Endothelial cell of umbilical vein (primary cell): ENCODE measurements around the gene UNC5B.

Source experiments
- FOS ChIP-seq: IDR thresholded peaks from 2 replicates; pipeline ENCODE4 v1.6.1; 2011; ENCODE audit warnings: mild to moderate bottlenecking, low read length, moderate library complexity, borderline replicate concordance; ENCODE audit not compliant: insufficient read depth
- TF ChIP-seq, protein P1 (sequence below), 2 donors: IDR thresholded peaks; 1 replicate in 1 of 2; 2 replicates in 1 of 2; pipeline ENCODE4 v1.5.1; 2011; ENCODE audit warnings: low read length in 2 of 2, mild to moderate bottlenecking in 2 of 2, moderate library complexity in 2 of 2, control low read depth in 1 of 2, inconsistent platforms in 1 of 2, low read depth in 1 of 2; ENCODE audit not compliant: insufficient read depth in 1 of 2; ENCODE audit errors: extremely low read depth in 1 of 2

DNA sequence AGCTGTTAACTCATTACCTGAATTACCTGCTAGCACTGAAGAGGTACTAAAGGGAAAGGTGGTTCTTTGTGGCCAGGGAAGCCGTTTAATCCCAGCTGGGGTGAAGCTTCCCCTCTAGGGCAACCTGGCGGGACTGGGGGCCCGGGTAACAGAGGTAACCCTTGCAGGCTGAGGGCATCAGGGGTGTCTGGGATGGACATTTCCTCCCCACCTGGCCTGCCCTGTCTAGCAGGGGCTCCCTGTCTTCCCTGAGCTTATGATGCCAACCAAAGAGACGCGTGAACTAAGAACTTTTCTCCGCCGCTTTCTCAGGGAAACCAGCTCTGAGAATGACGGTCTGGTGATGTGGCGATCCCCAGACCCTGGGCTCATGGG, 52.8 kb downstream of the UNC5B start:
- TF ChIP-seq, protein P1, sequence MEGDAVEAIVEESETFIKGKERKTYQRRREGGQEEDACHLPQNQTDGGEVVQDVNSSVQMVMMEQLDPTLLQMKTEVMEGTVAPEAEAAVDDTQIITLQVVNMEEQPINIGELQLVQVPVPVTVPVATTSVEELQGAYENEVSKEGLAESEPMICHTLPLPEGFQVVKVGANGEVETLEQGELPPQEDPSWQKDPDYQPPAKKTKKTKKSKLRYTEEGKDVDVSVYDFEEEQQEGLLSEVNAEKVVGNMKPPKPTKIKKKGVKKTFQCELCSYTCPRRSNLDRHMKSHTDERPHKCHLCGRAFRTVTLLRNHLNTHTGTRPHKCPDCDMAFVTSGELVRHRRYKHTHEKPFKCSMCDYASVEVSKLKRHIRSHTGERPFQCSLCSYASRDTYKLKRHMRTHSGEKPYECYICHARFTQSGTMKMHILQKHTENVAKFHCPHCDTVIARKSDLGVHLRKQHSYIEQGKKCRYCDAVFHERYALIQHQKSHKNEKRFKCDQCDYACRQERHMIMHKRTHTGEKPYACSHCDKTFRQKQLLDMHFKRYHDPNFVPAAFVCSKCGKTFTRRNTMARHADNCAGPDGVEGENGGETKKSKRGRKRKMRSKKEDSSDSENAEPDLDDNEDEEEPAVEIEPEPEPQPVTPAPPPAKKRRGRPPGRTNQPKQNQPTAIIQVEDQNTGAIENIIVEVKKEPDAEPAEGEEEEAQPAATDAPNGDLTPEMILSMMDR (IDR thresholded peaks at IDR 0.05; ENCODE audit: extremely low read depth in 1 of 2, insufficient read depth in 1 of 2, low read depth in 1 of 2, low read length in 2 of 2): no peak
- no peak for TF ChIP-seq FOS
